Activated T-cell treated with anti-CD3 and anti-CD28 coated beads, Interleukin-2, amount 50 U/mL, for 72 hours (primary cell): ENCODE data around the gene DPYSL5. TPM values are rescaled to one million over a fixed set of nuclear protein-coding genes. Genes with fewer than 3 reads are reported as not detected.

Source experiments
- ATAC-seq, 2 donors: fragments of 150-1000 bp; cut with Tn5 transposase; replicated peaks in 1 of 2; 2 replicates each; pipeline ENCODE4 v1.10.0; 2021; ENCODE audit warnings: moderate library complexity in 2 of 2, mild to moderate bottlenecking in 1 of 2
- DNase-seq, 2 donors: peaks; one replicate each; pipeline ENCODE4 v3.0.0; 2021 to 2022; ENCODE audit warnings: mixed read lengths in 1 of 2
- H3K27ac Mint-ChIP-seq: one replicate; pipeline ENCODE4 v1.8.0; 2022; ENCODE audit warnings: mild to moderate bottlenecking, moderate library complexity, mixed read lengths
- H3K27me3 Mint-ChIP-seq: one replicate; pipeline ENCODE4 v1.8.0; 2022; ENCODE audit warnings: low read depth, mixed read lengths
- H3K36me3 Mint-ChIP-seq, 2 donors: one replicate each; pipeline ENCODE4 v1.8.0; 2022; ENCODE audit warnings: mixed read lengths in 2 of 2, mild to moderate bottlenecking in 1 of 2; ENCODE audit not compliant: insufficient read depth in 2 of 2
- H3K4me1 Mint-ChIP-seq: one replicate; pipeline ENCODE4 v1.8.0; 2022; ENCODE audit warnings: low read depth, mixed read lengths
- H3K4me3 Mint-ChIP-seq, 2 donors: one replicate each; pipeline ENCODE4 v1.8.0; 2022; ENCODE audit warnings: mild to moderate bottlenecking in 2 of 2, mixed read lengths in 2 of 2, moderate library complexity in 2 of 2
- H3K9me3 Mint-ChIP-seq, 2 donors: one replicate each; pipeline ENCODE4 v1.8.0; 2022; ENCODE audit warnings: mixed read lengths in 2 of 2
- total RNA-seq, 2 donors: library from RNA; stranded (reverse); gene quantifications; one replicate each; pipeline ENCODE4 v1.2.3, GENCODE V29; 2022

The DPYSL5 gene
- total RNA-seq, 2 donors from 2014 or later = not detected

GRCh38 chr2:26816893-26817292 lies 31.0 kb upstream of the DPYSL5 start:
- ATAC-seq (no peak), DNase-seq (no peak)
- no peaks in the 10 kb centered on the region for H3K36me3 Mint-ChIP-seq
- peaks cover 24% of the 10 kb centered on the region for H3K27me3 Mint-ChIP-seq
- no peaks in the 10 kb centered on the region for H3K9me3 Mint-ChIP-seq
- H3K4me3 Mint-ChIP-seq = no peak overlapping the region
- H3K4me1 Mint-ChIP-seq = no peaks in the 10 kb centered on the region
- no peak overlapping the region for H3K27ac Mint-ChIP-seq

GRCh38 chr2:26818255-26818654 lies 29.7 kb upstream of the DPYSL5 start:
- no peak overlapping the region for H3K4me3 Mint-ChIP-seq
- no peaks in the 10 kb centered on the region for H3K36me3 Mint-ChIP-seq
- no peak overlapping the region for H3K27ac Mint-ChIP-seq
- H3K4me1 Mint-ChIP-seq = no peaks in the 10 kb centered on the region
- H3K27me3 Mint-ChIP-seq = peaks cover 24% of the 10 kb centered on the region
- DNase-seq = no peak
- peak in 1 of 2 donors; percentile 20 for ATAC-seq
- H3K9me3 Mint-ChIP-seq = no peaks in the 10 kb centered on the region

GRCh38 chr2:26818972-26819371 lies 29.0 kb upstream of the DPYSL5 start:
- ATAC-seq = no peak
- H3K36me3 Mint-ChIP-seq = no peaks in the 10 kb centered on the region

DNA sequence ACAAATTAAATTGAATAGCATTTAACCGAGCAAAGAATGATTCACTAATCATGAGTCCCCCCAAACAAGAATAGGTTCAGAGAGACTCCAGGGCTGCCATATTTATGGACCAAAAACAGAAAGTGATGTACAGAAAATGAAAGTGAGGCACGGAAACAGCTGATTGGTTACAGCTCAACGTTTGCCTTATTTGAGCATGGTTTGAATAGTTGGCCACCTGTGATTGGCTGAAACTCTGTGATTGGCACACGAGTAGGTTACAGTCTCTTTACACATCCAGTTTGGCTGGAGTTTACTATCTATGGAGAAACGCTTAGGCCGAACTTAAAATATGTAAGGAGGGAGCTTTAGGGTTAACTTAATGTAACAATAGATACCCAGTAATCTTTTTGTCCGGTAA lies 27.0 kb upstream of the DPYSL5 start:
- Mint-ChIP-seq H3K27me3 (peaks cover 18% of the 10 kb centered on the region), H3K9me3 (no peaks in the 10 kb centered on the region), H3K27ac (no peak overlapping the region), H3K36me3 (no peaks in the 10 kb centered on the region), H3K4me3 (no peak overlapping the region), H3K4me1 (no peaks in the 10 kb centered on the region)
- ATAC-seq (no peak), DNase-seq (no peak)

More at GRCh38 chr2:26818972-26819371, 29.0 kb upstream of the DPYSL5 start:
- H3K4me1 Mint-ChIP-seq = no peaks in the 10 kb centered on the region
- H3K27ac Mint-ChIP-seq = no peak overlapping the region
- no peak for DNase-seq
- peaks cover 24% of the 10 kb centered on the region for H3K27me3 Mint-ChIP-seq
- no peaks in the 10 kb centered on the region for H3K9me3 Mint-ChIP-seq
- no peak overlapping the region for H3K4me3 Mint-ChIP-seq

DNA sequence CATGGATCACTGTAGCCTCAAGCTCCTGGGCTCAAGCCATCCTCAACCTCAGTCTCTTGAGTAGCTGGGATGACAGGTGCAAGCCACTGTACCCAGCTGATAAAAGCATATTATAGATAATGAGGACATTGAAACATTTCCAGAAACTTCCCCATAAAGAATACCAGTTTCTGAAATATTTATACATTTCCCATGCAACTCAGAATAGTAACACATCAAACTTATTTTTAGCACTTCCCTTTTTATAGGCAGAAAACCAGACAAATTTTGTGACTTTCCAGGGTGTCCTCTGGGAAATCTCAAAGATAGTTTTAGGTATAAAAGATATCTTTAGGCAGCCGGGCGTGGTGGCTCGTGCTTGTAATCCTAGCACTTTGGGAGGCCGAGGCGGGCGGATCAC lies 25.1 kb upstream of the DPYSL5 start:
- no peaks in the 10 kb centered on the region for H3K4me1 Mint-ChIP-seq
- no peaks in the 10 kb centered on the region for H3K9me3 Mint-ChIP-seq
- H3K27ac Mint-ChIP-seq = no peak overlapping the region
- ATAC-seq (no peak), DNase-seq (no peak)
- peaks cover 8% of the 10 kb centered on the region for H3K27me3 Mint-ChIP-seq
- no peaks in the 10 kb centered on the region for H3K36me3 Mint-ChIP-seq
- H3K4me3 Mint-ChIP-seq = no peak overlapping the region

- DNase-seq (no peak), ATAC-seq (no peak)
- H3K27ac Mint-ChIP-seq = no peak overlapping the region
- peaks cover 39% of the 10 kb centered on the region for H3K27me3 Mint-ChIP-seq
- no peaks in the 10 kb centered on the region for H3K9me3 Mint-ChIP-seq
- H3K36me3 Mint-ChIP-seq = no peaks in the 10 kb centered on the region
- H3K4me3 Mint-ChIP-seq = no peak overlapping the region
- H3K4me1 Mint-ChIP-seq = no peaks in the 10 kb centered on the region
Observed at GRCh38 chr2:26838121-26838906, 9.6 kb upstream of the DPYSL5 start.

DNA sequence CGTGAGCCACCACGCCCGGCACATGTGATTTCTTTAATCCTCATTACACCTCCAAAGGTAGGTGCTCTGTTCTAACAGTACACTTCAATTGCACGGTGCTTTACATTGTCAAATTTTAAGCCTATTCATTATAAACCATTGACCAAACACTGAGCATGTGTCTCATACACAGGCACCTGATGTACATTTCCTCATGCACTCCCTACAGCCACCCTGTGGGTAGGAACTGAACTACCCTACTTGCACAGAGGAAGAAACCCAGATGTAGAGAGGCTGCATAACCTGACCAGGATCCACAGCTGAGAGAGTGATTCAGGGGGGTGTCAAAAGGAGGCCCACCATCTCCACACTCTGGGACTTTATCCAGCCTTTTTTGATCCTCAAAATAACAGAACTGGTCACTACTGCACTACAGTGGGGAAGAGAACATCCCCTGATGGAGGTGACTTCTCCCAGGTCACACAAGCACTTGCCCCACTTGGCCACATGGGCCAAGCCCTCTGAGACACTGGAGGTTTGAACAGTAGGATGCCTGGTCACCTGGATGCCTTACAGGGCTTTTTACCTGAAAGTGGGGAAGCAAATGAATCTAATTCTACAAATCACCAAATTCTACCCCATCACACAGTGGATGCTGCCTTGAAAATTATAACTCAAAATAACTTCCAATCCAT lies 6.9 kb upstream of the DPYSL5 start:
- Mint-ChIP-seq H3K9me3 (no peaks in the 10 kb centered on the region), H3K36me3 (no peaks in the 10 kb centered on the region), H3K4me1 (peaks cover 2% of the 10 kb centered on the region), H3K27ac (no peak overlapping the region), H3K27me3 (peaks cover 48% of the 10 kb centered on the region), H3K4me3 (no peak overlapping the region)
- DNase-seq (peak in 1 of 2 donors; percentile 1), ATAC-seq (no peak)

DNA sequence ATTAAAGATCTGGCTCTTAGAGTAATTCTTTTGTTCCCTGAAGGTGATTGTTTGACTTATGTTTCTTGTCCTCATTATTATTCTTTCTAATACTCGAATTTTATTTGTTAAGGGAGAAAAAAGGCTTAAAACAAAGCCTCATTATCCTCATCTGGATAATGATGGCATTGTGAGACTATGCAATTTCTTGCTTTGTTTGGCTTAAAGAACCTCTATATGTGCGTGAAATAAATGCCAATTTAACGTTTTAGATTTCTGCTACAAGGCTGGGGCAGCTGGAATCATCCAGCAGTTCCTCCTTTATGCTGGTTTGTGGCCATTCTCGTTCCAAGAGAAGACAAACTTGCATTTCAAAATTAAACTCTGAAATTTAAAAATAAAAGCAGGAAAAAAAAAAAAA lies 4.9 kb upstream of the DPYSL5 start:
- no peaks in the 10 kb centered on the region for H3K9me3 Mint-ChIP-seq
- H3K36me3 Mint-ChIP-seq = no peaks in the 10 kb centered on the region

DNA sequence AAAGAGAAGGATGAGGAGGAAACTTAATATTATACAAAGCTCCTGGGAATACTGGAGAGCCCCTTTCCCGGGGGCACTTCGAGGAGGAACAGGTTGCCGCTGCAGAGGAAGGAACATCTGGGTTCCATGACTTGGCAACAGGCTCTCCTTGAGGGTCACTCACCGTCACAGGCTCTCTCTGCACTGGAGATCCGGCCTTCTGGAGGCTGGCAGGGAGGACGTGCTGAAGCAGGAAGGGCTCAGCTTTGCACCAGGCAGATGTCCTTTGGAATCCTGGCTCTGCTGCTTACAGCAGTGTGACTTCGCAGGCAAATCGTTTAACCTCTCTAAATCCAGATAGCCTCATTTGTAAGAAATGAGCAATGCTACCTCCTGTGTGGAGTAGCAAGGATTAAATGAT lies 2.9 kb upstream of the DPYSL5 start:
- Mint-ChIP-seq H3K27me3 (peaks cover 44% of the 10 kb centered on the region), H3K27ac (no peak overlapping the region), H3K36me3 (no peaks in the 10 kb centered on the region), H3K4me3 (no peak overlapping the region), H3K4me1 (peaks cover 19% of the 10 kb centered on the region), H3K9me3 (no peaks in the 10 kb centered on the region)
- no peak for DNase-seq
- ATAC-seq = no peak

More for the DNA sequence above, 4.9 kb upstream of the DPYSL5 start:
- DNase-seq (no peak), ATAC-seq (no peak)
- Mint-ChIP-seq H3K27me3 (peaks cover 55% of the 10 kb centered on the region), H3K4me1 (peaks cover 13% of the 10 kb centered on the region), H3K4me3 (no peak overlapping the region), H3K27ac (no peak overlapping the region)

DNA sequence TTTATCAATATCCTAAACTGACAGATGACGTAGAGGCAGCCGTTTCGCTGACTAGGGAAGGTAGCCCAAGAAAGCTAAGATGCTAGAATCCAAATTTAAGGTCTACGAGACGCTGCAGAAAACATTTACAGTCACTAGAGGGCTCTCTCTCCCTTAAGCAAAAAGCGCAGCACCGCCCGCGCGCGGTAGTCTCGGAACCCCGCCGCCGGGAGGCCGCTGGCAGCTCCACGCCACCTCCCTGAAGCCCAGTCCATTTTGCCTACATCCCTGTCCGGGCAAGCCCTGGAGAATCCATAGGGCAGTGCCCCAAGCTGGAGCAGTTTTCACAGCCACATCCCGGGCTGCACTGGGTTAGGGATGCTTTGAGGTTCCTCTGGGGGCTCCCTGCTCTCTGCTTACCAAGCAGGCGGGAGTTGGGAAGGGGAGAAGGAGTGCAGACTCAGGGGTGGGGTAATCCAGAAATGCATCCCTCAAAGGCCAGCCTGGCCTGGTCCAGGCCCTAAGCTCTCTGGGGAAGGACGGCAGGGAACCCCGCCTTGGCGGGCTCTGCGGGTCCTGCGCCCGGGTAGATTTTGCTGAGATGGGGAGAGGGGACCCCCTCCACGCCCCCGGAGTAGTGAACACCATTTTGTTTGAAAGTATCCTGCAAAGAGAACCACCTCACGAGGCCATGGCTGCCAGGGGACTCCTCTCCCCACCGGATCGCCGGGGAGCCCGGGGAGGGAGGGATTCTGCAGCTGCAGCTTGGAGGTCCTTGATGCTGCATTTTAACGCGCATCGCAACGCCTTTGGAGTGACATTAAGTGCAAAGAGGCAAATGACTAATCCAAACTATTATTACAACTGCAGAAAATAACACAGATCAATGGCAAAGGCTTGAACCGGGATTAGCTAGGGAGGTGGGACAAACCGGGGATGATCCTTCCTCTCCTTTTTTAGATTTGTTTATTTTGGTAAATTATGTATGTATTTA lies 1.3 kb upstream of the DPYSL5 start:
- no peaks in the 10 kb centered on the region for H3K36me3 Mint-ChIP-seq
- peak; percentile 70 to 73 for DNase-seq
- H3K27me3 Mint-ChIP-seq = peaks cover 46% of the 10 kb centered on the region
- H3K4me3 Mint-ChIP-seq = peak overlapping the region; percentile 72 to 75
- ATAC-seq = peak; percentile 69 to 74
- no peak overlapping the region for H3K27ac Mint-ChIP-seq
- no peaks in the 10 kb centered on the region for H3K9me3 Mint-ChIP-seq
- H3K4me1 Mint-ChIP-seq = peaks cover 19% of the 10 kb centered on the region

GRCh38 chr2:26847307-26847654 lies 651 bp upstream of the DPYSL5 start:
- no peak for ATAC-seq
- Mint-ChIP-seq H3K27me3 (peaks cover 52% of the 10 kb centered on the region), H3K36me3 (no peaks in the 10 kb centered on the region), H3K27ac (no peak overlapping the region), H3K9me3 (no peaks in the 10 kb centered on the region), H3K4me1 (peaks cover 19% of the 10 kb centered on the region), H3K4me3 (peak overlapping the region; percentile 72 to 75)
- DNase-seq = peak; percentile 1 to 3

DNA sequence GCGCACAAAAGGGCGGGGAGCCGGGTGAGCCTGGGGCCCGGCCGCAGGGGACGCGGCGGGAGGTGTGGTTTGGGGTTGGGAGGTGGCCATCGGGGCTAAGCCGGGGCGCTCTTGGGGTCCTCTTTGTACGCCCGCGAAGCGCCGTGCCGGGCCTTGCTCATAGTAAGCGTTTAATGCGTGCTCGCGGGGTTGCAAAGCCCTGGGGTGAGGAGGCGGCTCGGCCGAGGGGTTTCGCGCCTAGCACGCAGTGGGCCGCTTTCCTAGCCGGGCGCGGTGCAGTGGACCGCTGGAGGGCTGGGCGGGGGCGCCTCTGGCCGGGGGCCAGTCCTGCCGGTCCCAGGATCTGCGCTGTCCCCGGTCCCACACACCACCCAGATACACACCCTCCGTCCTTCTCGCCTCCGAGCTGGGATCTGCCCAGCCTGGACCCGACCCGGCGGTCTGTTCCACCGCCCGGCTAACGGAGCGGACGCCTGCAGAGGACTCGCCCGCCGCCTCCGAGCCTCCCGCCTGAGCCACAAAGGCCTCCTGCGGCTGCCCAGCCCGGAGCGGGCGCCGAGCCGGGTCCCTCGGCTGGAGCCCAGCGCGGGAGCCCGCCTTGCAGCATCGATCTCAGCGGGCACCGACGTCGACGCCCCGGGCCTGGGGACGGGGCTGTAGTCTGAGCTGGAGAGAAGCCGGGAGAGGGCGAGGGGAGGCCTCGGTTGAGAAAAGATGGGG lies 564 bp downstream of the DPYSL5 start:
- H3K36me3 Mint-ChIP-seq = no peaks in the 10 kb centered on the region
- no peak overlapping the region for H3K27ac Mint-ChIP-seq
- H3K9me3 Mint-ChIP-seq = no peaks in the 10 kb centered on the region
- peaks cover 19% of the 10 kb centered on the region for H3K4me1 Mint-ChIP-seq
- H3K27me3 Mint-ChIP-seq = peaks cover 58% of the 10 kb centered on the region
- peak overlapping the region; percentile 58 to 80 for H3K4me3 Mint-ChIP-seq
- DNase-seq (peak; percentile 32), ATAC-seq (peak; percentile 47 to 49)
